ENCODE data around the gene C6orf141. TPM values are rescaled to one million over a fixed set of nuclear protein-coding genes. Genes with fewer than 3 reads are reported as not detected.
A peak's percentile ranks its signal among the peaks of the same experiment; 100 is the strongest.

The C6orf141 gene
- total and polyA plus RNA-seq, 8 donors = 0.81 to 29.8 (median 9.2) TPM; not detected in 1

DNA sequence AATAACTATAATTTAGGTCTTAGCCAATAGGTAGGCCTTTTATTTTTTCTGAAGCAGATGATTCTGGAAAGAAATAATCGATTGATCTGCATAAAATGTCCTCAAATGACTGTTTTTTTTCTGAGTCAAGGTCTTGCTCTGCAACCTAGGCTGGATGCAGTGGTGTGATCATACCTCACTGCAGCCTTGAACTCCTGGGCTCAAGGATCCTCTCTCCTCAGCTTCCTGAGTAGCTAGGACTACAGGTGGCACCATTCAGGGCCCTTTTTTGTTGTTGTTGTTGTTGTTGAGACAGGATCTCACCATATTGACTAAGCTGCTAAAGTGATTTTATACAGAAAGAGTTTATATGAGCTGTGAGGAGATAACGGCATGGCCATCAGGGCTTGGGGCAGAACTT, 32.5 kb upstream of the C6orf141 start:
- Histone ChIP-seq H3K27ac (no peak overlapping the region), H3K4me3 (no peak overlapping the region), H3K36me3 (no peaks in the 10 kb centered on the region), H3K4me1 (peaks cover 0 to 9% (median 0%) of the 10 kb centered on the region in 4 donors), H3K27me3 (no peaks in the 10 kb centered on the region), H3K9me3 (no peaks in the 10 kb centered on the region)
- TF ChIP-seq POLR2AphosphoS5 (IDR thresholded peaks at IDR 0.05) (no peak), POLR2A (IDR thresholded peaks at IDR 0.05) (no peak), EP300 (IDR thresholded peaks at IDR 0.05) (no peak)
- TF ChIP-seq, protein P1, sequence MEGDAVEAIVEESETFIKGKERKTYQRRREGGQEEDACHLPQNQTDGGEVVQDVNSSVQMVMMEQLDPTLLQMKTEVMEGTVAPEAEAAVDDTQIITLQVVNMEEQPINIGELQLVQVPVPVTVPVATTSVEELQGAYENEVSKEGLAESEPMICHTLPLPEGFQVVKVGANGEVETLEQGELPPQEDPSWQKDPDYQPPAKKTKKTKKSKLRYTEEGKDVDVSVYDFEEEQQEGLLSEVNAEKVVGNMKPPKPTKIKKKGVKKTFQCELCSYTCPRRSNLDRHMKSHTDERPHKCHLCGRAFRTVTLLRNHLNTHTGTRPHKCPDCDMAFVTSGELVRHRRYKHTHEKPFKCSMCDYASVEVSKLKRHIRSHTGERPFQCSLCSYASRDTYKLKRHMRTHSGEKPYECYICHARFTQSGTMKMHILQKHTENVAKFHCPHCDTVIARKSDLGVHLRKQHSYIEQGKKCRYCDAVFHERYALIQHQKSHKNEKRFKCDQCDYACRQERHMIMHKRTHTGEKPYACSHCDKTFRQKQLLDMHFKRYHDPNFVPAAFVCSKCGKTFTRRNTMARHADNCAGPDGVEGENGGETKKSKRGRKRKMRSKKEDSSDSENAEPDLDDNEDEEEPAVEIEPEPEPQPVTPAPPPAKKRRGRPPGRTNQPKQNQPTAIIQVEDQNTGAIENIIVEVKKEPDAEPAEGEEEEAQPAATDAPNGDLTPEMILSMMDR (IDR thresholded peaks at IDR 0.05) = no peak
- 82 to 93% (median 90%) methylated on average over 2 of the region's 2 CpGs for WGBS, 5 donors
- no peak for DNase-seq
- intact Hi-C loops (cut with DNase I; ENCODE audit: low total_unique reads) = no loop called here

DNA sequence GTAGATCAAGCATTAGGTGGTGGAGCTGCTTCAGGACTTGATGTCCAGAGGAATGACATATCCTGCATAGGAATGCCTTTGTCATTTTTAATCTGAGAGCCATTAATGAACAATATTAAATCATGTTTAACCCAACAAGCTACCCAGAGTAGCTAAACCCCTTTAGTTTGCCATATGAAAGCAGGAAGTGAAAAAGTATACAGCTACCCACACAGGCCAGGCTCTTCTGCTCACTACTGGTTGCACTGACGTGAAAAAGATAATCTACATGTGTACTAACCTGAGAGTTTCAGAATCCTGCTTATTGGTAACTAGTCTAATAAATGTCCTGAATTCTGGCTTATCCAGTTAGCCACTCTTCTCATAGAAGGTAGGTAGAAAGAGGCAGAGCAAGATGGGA, 30.8 kb upstream of the C6orf141 start:
- no peaks in the 10 kb centered on the region for H3K36me3 ChIP-seq
- no peak for DNase-seq
- TF ChIP-seq EP300 (IDR thresholded peaks at IDR 0.05) (no peak), POLR2AphosphoS5 (IDR thresholded peaks at IDR 0.05) (no peak), POLR2A (IDR thresholded peaks at IDR 0.05) (no peak)
- TF ChIP-seq, protein P1 (IDR thresholded peaks at IDR 0.05) = no peak
- 67 to 88% (median 82%) methylated on average over 1 of the region's 1 CpG for WGBS, 5 donors
- H3K9me3 ChIP-seq = no peaks in the 10 kb centered on the region
- no peaks in the 10 kb centered on the region for H3K27me3 ChIP-seq
- intact Hi-C loops (cut with DNase I; ENCODE audit: low total_unique reads) = loop anchor here (10.0 kb wide), 2 partner anchors 85 to 325 kb away; no protein-coding TSS in a partner anchor
- H3K27ac ChIP-seq = no peak overlapping the region
- H3K4me3 ChIP-seq = no peak overlapping the region
- H3K4me1 ChIP-seq = peaks cover 4 to 16% (median 6%) of the 10 kb centered on the region in 4 donors

DNA sequence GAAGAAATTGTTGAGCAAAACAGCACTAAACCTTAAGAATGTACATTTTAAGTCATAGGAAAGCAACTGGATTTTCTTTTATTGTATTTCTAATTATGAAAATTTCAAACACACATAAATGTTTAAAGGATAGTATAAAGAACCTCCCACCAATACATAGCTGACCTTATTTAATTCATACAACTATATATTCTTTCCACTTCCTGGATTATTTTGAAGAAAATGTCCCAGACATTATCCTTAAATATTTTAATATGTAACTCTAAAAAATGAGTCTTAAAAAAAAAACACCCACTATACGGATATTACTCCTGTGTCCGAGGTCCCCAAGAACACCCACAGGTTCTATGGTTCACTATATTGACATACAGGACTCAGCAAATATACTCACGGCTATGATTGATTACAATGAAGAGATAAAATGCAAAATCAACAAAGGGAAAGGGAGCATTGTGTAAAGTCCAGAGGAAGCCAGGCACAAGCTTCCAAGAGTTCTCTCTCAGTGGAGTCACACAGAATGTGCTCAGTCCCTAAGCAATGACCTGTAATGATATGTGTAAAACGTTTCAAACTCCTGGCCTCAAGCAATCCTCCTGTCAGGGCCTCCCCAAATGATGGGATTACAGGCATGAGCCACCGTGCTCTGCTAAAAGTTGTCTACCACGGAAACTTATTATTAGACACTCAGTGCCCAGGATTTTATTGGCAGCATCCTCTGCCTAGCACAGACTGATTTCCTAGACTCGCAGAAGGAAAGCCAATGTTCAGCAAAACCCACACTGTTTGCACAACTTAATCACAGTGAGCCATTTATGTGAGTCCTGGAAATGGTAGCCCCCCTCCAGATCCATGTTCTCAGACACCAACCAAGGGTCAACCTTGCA, 27.5 kb upstream of the C6orf141 start:
- Histone ChIP-seq H3K4me1 (peaks cover 4 to 16% (median 6%) of the 10 kb centered on the region in 4 donors), H3K4me3 (no peak overlapping the region), H3K27ac (peak overlapping the region in 1 of 5 donors; percentile 40), H3K9me3 (no peaks in the 10 kb centered on the region), H3K27me3 (no peaks in the 10 kb centered on the region), H3K36me3 (no peaks in the 10 kb centered on the region)
- TF ChIP-seq POLR2A (IDR thresholded peaks at IDR 0.05) (no peak), POLR2AphosphoS5 (IDR thresholded peaks at IDR 0.05) (peak in 2 of 3 donors; percentile 40 to 53)
- intact Hi-C loops (cut with DNase I; ENCODE audit: low total_unique reads) = loop anchor here (10.0 kb wide), 2 partner anchors 82 to 322 kb away; no protein-coding TSS in a partner anchor
- 28 to 56% (median 45%) methylated on average over 7 of the region's 7 CpGs for WGBS, 5 donors
- DNase-seq = peak in 1 of 2 donors; percentile 72

DNA sequence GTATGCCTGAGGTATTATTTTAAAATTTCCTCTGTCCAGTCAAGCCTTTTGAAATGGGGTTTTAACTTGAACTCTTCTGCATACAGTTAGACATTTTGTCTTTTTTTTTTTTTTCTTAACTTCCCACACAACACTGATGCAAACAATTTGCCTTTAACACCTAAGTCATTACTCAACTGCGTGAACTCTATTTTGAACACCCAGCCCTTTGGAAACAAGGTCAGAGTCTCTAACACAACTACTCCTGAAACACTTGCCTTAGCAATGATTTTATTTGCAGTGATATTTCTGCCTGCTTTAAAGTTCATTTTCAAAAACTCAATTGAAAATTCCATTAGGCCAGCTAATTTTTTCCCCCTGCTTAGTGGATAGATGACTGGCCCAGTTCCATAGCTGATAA, 26.6 kb upstream of the C6orf141 start:
- TF ChIP-seq, protein P1 (IDR thresholded peaks at IDR 0.05) = no peak
- TF ChIP-seq POLR2A (IDR thresholded peaks at IDR 0.05) (no peak), EP300 (IDR thresholded peaks at IDR 0.05) (no peak), POLR2AphosphoS5 (IDR thresholded peaks at IDR 0.05) (no peak)
- intact Hi-C loops (cut with DNase I; ENCODE audit: low total_unique reads) = loop anchor here (10.0 kb wide), 2 partner anchors 81 to 321 kb away; no protein-coding TSS in a partner anchor
- DNase-seq = no peak
- Histone ChIP-seq H3K36me3 (no peaks in the 10 kb centered on the region), H3K4me3 (no peak overlapping the region), H3K4me1 (peaks cover 4 to 16% (median 6%) of the 10 kb centered on the region in 4 donors), H3K27ac (no peak overlapping the region), H3K9me3 (no peaks in the 10 kb centered on the region), H3K27me3 (no peaks in the 10 kb centered on the region)
- WGBS, 5 donors = 74 to 92% (median 81%) methylated on average over 1 of the region's 1 CpG
